OCI-LY3 (cell line): ENCODE data around the gene SYTL5.

ENCODE experiments used
- H2AFZ ChIP-seq: fragments of 200-600, 300-600 bp; shearing (Covaris generic); 2 replicates; pipeline ENCODE4 v1.6.0; 2014; ENCODE audit warnings: antibody characterized with exemption, low read depth, low read length
- H3K27ac ChIP-seq: fragments of 200-600, 300-600 bp; sonication (generic); 2 replicates; pipeline ENCODE4 v1.5.1; 2014; ENCODE audit warnings: mild to moderate bottlenecking, low read length, moderate library complexity, mixed read lengths
- H3K27me3 ChIP-seq: fragments of 200-600, 300-600 bp; sonication (generic); 2 replicates; pipeline ENCODE4 v1.6.1; 2014; ENCODE audit warnings: low read depth, low read length, mixed read lengths
- H3K36me3 ChIP-seq: fragments of 200-600, 300-600 bp; sonication (generic); replicated peaks from 2 replicates; pipeline ENCODE3; 2014; ENCODE audit warnings: low read depth, low read length, mixed read lengths
- H3K4me1 ChIP-seq: fragments of 300-600, 200-600 bp; sonication (generic); 2 replicates; pipeline ENCODE4 v1.6.1; 2014; ENCODE audit warnings: low read length, mixed read lengths
- H3K4me2 ChIP-seq: fragments of 200-600, 300-600 bp; sonication (generic); 2 replicates; pipeline ENCODE4 v1.6.1; 2014; ENCODE audit warnings: low read length, mixed read lengths
- H3K4me3 ChIP-seq: fragments of 300-600, 200-600 bp; sonication (generic); 2 replicates; pipeline ENCODE4 v1.5.1; 2014; ENCODE audit warnings: antibody characterized with exemption, mild to moderate bottlenecking, low read length, moderate library complexity
- H3K79me2 ChIP-seq: fragments of 300-600, 200-600 bp; shearing (Covaris generic); 2 replicates; pipeline ENCODE4 v1.6.1; 2014; ENCODE audit warnings: mild to moderate bottlenecking, low read length, mixed read lengths
- H3K9ac ChIP-seq: fragments of 300-600, 200-600 bp; shearing (Covaris generic); 2 replicates; pipeline ENCODE4 v1.6.0; 2014; ENCODE audit warnings: mild to moderate bottlenecking, low read length, moderate library complexity
- H3K9me3 ChIP-seq: fragments of 200-600, 300-600 bp; shearing (Covaris generic); 2 replicates; pipeline ENCODE4 v1.6.1; 2014; ENCODE audit warnings: low read length, mixed read lengths; ENCODE audit not compliant: insufficient read depth
- H4K20me1 ChIP-seq: fragments of 200-600, 300-600 bp; sonication (generic); 2 replicates; pipeline ENCODE4 v1.6.1; 2016; ENCODE audit warnings: low read length, mixed read lengths; ENCODE audit not compliant: insufficient read depth
- EZH2phosphoT487 ChIP-seq: fragments of 200-600 bp; shearing (Covaris generic); IDR thresholded peaks from 2 replicates; pipeline ENCODE4 v1.6.1; 2018; ENCODE audit warnings: antibody characterized with exemption, mixed run types, low read depth
- TF ChIP-seq, protein P1 (sequence below): fragments of 200-600, 300-600 bp; sonication (generic); IDR thresholded peaks from 2 replicates; pipeline ENCODE4 v1.5.1; 2014; ENCODE audit warnings: antibody characterized with exemption, low read length, low read depth

SYTL5 gene

DNA sequence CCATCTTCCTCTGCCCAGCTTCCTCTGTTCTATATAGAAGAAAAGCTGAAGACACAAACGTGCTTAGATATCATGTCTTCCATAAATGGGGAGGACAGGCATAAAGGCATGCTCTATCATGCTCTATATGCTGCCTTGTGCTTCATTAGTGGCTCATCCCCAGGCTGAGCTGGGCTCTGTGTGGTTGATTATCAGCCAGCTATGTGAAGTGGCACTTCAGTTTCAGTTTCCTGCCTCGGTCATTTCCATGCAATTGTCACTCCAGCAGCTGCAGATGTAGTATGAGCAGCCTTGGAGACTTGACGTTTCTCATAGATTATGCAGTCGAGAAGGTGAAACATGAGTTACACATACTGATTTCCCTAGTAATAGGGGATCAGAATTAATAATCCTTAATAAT is 106.2 kb downstream of the SYTL5 start:
- Histone ChIP-seq H3K79me2 (no peaks in the 10 kb centered on the region), H3K4me2 (peak overlapping the region; percentile 47), H3K27ac (no peak overlapping the region), H3K9me3 (no peaks in the 10 kb centered on the region), H3K4me3 (peak overlapping the region; percentile 32), H3K27me3 (no peaks in the 10 kb centered on the region), H3K36me3 (no peaks in the 10 kb centered on the region), H3K9ac (no peak overlapping the region), H3K4me1 (no peaks in the 10 kb centered on the region), H4K20me1 (no peaks in the 10 kb centered on the region), H2AFZ (peak overlapping the region; percentile 21; the same call in 1 of the 2 replicates)
- TF ChIP-seq, protein P1, sequence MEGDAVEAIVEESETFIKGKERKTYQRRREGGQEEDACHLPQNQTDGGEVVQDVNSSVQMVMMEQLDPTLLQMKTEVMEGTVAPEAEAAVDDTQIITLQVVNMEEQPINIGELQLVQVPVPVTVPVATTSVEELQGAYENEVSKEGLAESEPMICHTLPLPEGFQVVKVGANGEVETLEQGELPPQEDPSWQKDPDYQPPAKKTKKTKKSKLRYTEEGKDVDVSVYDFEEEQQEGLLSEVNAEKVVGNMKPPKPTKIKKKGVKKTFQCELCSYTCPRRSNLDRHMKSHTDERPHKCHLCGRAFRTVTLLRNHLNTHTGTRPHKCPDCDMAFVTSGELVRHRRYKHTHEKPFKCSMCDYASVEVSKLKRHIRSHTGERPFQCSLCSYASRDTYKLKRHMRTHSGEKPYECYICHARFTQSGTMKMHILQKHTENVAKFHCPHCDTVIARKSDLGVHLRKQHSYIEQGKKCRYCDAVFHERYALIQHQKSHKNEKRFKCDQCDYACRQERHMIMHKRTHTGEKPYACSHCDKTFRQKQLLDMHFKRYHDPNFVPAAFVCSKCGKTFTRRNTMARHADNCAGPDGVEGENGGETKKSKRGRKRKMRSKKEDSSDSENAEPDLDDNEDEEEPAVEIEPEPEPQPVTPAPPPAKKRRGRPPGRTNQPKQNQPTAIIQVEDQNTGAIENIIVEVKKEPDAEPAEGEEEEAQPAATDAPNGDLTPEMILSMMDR, result no peak
- TF ChIP-seq EZH2phosphoT487, result no peak

DNA sequence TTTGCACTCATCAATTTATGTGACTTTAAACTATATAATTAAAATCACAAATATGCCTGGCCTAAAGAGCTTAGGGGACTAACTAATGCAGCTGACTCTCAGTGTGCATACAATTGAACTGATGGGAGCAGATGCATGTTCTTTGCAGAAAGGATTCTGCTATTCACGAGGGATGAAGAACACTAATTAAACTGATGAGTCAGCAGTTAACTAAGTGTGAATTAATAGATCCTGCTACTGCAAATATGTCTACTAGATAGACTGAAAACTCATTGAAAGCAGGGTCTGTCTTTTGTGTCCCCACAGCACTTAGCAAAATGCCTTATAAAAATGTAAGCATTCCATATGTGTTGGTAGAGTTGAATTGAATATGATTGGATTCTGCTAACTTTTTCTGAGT is 110.4 kb downstream of the SYTL5 start:
- Histone ChIP-seq H3K9me3 (no peaks in the 10 kb centered on the region), H3K36me3 (no peaks in the 10 kb centered on the region), H3K4me2 (no peak overlapping the region), H3K27me3 (no peaks in the 10 kb centered on the region), H3K9ac (no peak overlapping the region), H3K79me2 (no peaks in the 10 kb centered on the region), H3K4me3 (no peak overlapping the region), H2AFZ (no peak overlapping the region), H4K20me1 (no peaks in the 10 kb centered on the region), H3K27ac (no peak overlapping the region), H3K4me1 (no peaks in the 10 kb centered on the region)
- TF ChIP-seq EZH2phosphoT487, result no peak
- TF ChIP-seq, protein P1, result no peak

DNA sequence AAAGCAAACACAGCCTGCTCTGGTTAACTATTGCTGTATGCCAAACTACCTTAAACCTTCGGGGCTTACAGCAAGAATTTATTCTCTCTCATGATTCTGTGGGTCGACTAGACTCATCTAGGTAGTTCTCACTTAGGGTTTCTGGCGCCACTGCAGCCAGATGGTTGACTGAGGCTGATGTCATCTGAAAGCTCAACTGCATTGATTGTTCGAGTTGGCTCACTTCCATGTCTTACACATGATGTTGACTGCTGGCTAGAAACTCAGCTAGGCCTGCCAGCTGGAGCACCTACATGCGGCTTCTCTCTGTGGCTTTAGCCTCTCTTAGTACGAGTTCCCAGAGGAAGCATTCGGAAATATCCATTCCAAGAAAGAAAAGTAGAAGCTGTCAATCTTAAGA is 111.1 kb downstream of the SYTL5 start:
- Histone ChIP-seq H3K36me3 (no peaks in the 10 kb centered on the region), H3K79me2 (no peaks in the 10 kb centered on the region), H2AFZ (no peak overlapping the region), H3K9me3 (no peaks in the 10 kb centered on the region), H3K4me3 (no peak overlapping the region), H3K27me3 (no peaks in the 10 kb centered on the region), H4K20me1 (no peaks in the 10 kb centered on the region), H3K27ac (no peak overlapping the region), H3K4me1 (no peaks in the 10 kb centered on the region), H3K4me2 (no peak overlapping the region), H3K9ac (no peak overlapping the region)
- TF ChIP-seq, protein P1, result no peak
- no peak for TF ChIP-seq EZH2phosphoT487

DNA sequence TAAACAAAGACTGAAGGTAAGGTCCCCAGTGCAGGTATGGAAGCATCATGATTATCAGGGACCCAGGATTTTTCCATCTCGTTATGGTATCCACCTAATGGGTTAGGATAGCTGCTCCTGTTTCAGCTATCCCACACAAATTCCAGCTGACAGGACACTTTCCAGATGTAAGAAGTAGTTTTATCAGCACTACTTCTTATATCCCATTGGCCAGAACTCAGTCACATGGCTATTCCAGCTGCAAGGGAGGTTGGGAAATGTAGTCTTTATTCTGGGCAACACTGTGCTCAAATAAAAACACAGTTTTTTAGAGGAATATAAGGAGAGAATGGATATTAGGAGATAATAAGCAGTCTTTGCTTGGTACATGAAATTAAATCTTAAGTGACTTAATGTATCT is 117.6 kb downstream of the SYTL5 start:
- TF ChIP-seq, protein P1, result no peak
- no peak for TF ChIP-seq EZH2phosphoT487
- Histone ChIP-seq H3K79me2 (no peaks in the 10 kb centered on the region), H3K4me1 (no peaks in the 10 kb centered on the region), H3K27ac (no peak overlapping the region), H4K20me1 (no peaks in the 10 kb centered on the region), H3K27me3 (no peaks in the 10 kb centered on the region), H3K36me3 (no peaks in the 10 kb centered on the region), H2AFZ (no peak overlapping the region), H3K9ac (no peak overlapping the region), H3K9me3 (no peaks in the 10 kb centered on the region), H3K4me2 (no peak overlapping the region), H3K4me3 (no peak overlapping the region)
